SK-N-SH (cell line): ENCODE results near the gene ACSL6. TPM values are rescaled to one million over a fixed set of nuclear protein-coding genes. Genes with fewer than 3 reads are reported as not detected.

Experiments
- CTCF ChIA-PET: fragments of 300-600, 350-600 bp; formaldehyde crosslinking; extraction: SDS; loops from one replicate; lab custom pipeline; 2021; lab: Yijun Ruan, JAX
- POLR2A ChIA-PET: fragments of 350-600 bp; sonication (Branson Sonifier 250); formaldehyde crosslinking; extraction: SDS; loops from one replicate; lab custom pipeline; 2020; ENCODE audit warnings: antibody characterized with exemption, inconsistent platforms; lab: Yijun Ruan, JAX
- DNase-seq: peaks from one replicate; pipeline ENCODE4 v3.0.0; 2012
- H2AFZ ChIP-seq: fragments of 200-600 bp; sonication (generic); 2 replicates; pipeline ENCODE4 v1.8.1; 2016; ENCODE audit warnings: antibody characterized with exemption, mild to moderate bottlenecking, low read depth
- H3F3A ChIP-seq: fragments of 200-600 bp; sonication (generic); replicated peaks from 2 replicates; pipeline ENCODE3; 2016; ENCODE audit warnings: antibody characterized with exemption, mild to moderate bottlenecking; ENCODE audit not compliant: insufficient read depth
- H3K27ac ChIP-seq, 2 experiments: fragments of 200-500 bp in 1 of 2; fragments of 200-600 bp in 1 of 2; sonication (Bioruptor generic) in 1 of 2; sonication (generic), shearing (Covaris generic) in 1 of 2; 2 replicates each; pipeline versions ENCODE4 v1.5.1 to v1.6.1; 2014 to 2016; ENCODE audit warnings: low read depth in 2 of 2, inconsistent platforms in 1 of 2, low read length in 1 of 2, mild to moderate bottlenecking in 1 of 2, mixed read lengths in 1 of 2
- H3K27me3 ChIP-seq: fragments of 200-600 bp; sonication (generic), shearing (Covaris generic); 2 replicates; pipeline ENCODE4 v1.6.1; 2016; ENCODE audit warnings: mixed run types; ENCODE audit not compliant: insufficient read depth
- H3K36me3 ChIP-seq, 2 experiments: fragments of 200-500 bp in 1 of 2; fragments of 200-600 bp in 1 of 2; sonication (Bioruptor generic) in 1 of 2; sonication (generic) in 1 of 2; replicated peaks in 1 of 2; 2 replicates each; pipeline versions ENCODE3 to v1.5.1; 2014 to 2016; ENCODE audit warnings: low read length in 1 of 2, mild to moderate bottlenecking in 1 of 2; ENCODE audit not compliant: insufficient read depth in 2 of 2, control insufficient read depth in 1 of 2
- H3K4me1 ChIP-seq, 2 experiments: fragments of 200-500 bp in 1 of 2; fragments of 200-600 bp in 1 of 2; sonication (Bioruptor generic) in 1 of 2; sonication (generic), shearing (Covaris generic) in 1 of 2; 2 replicates each; pipeline versions ENCODE4 v1.5.1 to v1.6.1; 2014 to 2016; ENCODE audit warnings: low read depth in 1 of 2, low read length in 1 of 2, mixed run types in 1 of 2; ENCODE audit not compliant: insufficient read depth in 2 of 2, control insufficient read depth in 1 of 2
- H3K4me2 ChIP-seq: fragments of 200-600 bp; sonication (generic), shearing (Covaris generic); 2 replicates; pipeline ENCODE4 v1.6.1; 2017; ENCODE audit warnings: mixed run types
- H3K4me3 ChIP-seq, 2 experiments: fragments of 200-500 bp in 1 of 2; fragments of 200-600 bp in 1 of 2; sonication (Bioruptor generic) in 1 of 2; sonication (generic), shearing (Covaris generic) in 1 of 2; 2 replicates each; pipeline versions ENCODE4 v1.5.1 to v1.8.1; 2014 to 2016; ENCODE audit warnings: low read depth in 2 of 2, inconsistent platforms in 1 of 2, low read length in 1 of 2, mild to moderate bottlenecking in 1 of 2, mixed read lengths in 1 of 2, moderate library complexity in 1 of 2
- H3K79me2 ChIP-seq: fragments of 200-600 bp; sonication (generic); 2 replicates; pipeline ENCODE4 v1.8.1; 2017; ENCODE audit warnings: mild to moderate bottlenecking; ENCODE audit not compliant: insufficient read depth
- H3K9ac ChIP-seq: fragments of 200-600 bp; sonication (generic); 2 replicates; pipeline ENCODE4 v1.6.1; 2017; ENCODE audit warnings: mixed run types
- H3K9me2 ChIP-seq: fragments of 200-600 bp; sonication (generic); 2 replicates; pipeline ENCODE4 v1.6.1; 2017; ENCODE audit warnings: mixed run types
- H3K9me3 ChIP-seq: fragments of 200-600 bp; sonication (generic); 2 replicates; pipeline ENCODE4 v1.6.1; 2017; ENCODE audit warnings: mixed run types, mild to moderate bottlenecking, moderate library complexity
- H4K20me1 ChIP-seq: fragments of 200-600 bp; sonication (generic); 2 replicates; pipeline ENCODE4 v1.6.1; 2017; ENCODE audit warnings: mild to moderate bottlenecking, mixed run types; ENCODE audit not compliant: insufficient read depth
- EP300 ChIP-seq, 2 experiments: IDR thresholded peaks; 2 replicates each; pipeline versions ENCODE4 v1.4.0 to v1.6.1; 2012; ENCODE audit warnings: borderline replicate concordance in 1 of 2, low read depth in 1 of 2, low read length in 1 of 2
- EZH2phosphoT487 ChIP-seq: fragments of 200-600 bp; sonication (generic); IDR thresholded peaks from 2 replicates; pipeline ENCODE4 v1.6.1; 2017; ENCODE audit warnings: low read depth, mixed run types, mild to moderate bottlenecking, antibody characterized with exemption, moderate library complexity, borderline replicate concordance
- FOSL2 ChIP-seq: IDR thresholded peaks from 2 replicates; pipeline ENCODE4 v1.4.0; 2012; ENCODE audit warnings: low read depth, mild to moderate bottlenecking, moderate library complexity, borderline replicate concordance
- FOXM1 ChIP-seq: IDR thresholded peaks from 2 replicates; pipeline ENCODE4 v1.4.0; 2012; ENCODE audit warnings: low read depth, mild to moderate bottlenecking
- GABPA ChIP-seq: IDR thresholded peaks from 2 replicates; pipeline ENCODE4 v1.4.0; 2012; ENCODE audit warnings: low read depth, mild to moderate bottlenecking
- GATA2 ChIP-seq: sonication (generic); formaldehyde crosslinking; IDR thresholded peaks from 2 replicates; pipeline ENCODE4 v1.5.0; 2020; ENCODE audit warnings: mild to moderate bottlenecking, missing genetic modification reagents
- JUND ChIP-seq: IDR thresholded peaks from 2 replicates; pipeline ENCODE4 v1.4.0; 2012
- MEF2A ChIP-seq: IDR thresholded peaks from 2 replicates; pipeline ENCODE4 v1.4.0; 2012; ENCODE audit warnings: low read depth, borderline replicate concordance
- MXI1 ChIP-seq: IDR thresholded peaks from 2 replicates; pipeline ENCODE4 v1.6.1; 2012; ENCODE audit warnings: mild to moderate bottlenecking, low read depth, low read length, improper control_type of control experiment
- NFIC ChIP-seq: IDR thresholded peaks from 2 replicates; pipeline ENCODE4 v1.4.0; 2012; ENCODE audit warnings: borderline replicate concordance
- SIN3A ChIP-seq: IDR thresholded peaks from 2 replicates; pipeline ENCODE4 v1.6.1; 2012; ENCODE audit warnings: low read depth, mild to moderate bottlenecking, low read length, moderate library complexity, borderline replicate concordance
- SMC3 ChIP-seq: IDR thresholded peaks from 2 replicates; pipeline ENCODE4 v1.6.1; 2012; ENCODE audit warnings: low read depth, low read length, improper control_type of control experiment
- TAF1 ChIP-seq: IDR thresholded peaks from 2 replicates; pipeline ENCODE4 v1.6.1; 2012; ENCODE audit warnings: low read depth, mild to moderate bottlenecking, low read length, moderate library complexity, borderline replicate concordance
- YY1 ChIP-seq: IDR thresholded peaks from 2 replicates; pipeline ENCODE4 v1.4.0; 2012; ENCODE audit warnings: low read depth, mild to moderate bottlenecking
- WGBS: methylation state at CpG from one replicate; pipeline ENCODE4 v1.1.6; 2017; ENCODE audit warnings: low lambda C conversion rate; 5-methylcytosine and 5-hydroxymethylcytosine counted together
- polyA plus RNA-seq, 3 experiments: library from polyadenylated mRNA; depleted of rRNA; stranded (reverse); fragments of >200 nt; gene quantifications; 2 replicates each; pipeline ENCODE4 v1.2.3, GENCODE V29; 2012
- TF ChIP-seq, protein P1 (sequence below): fragments of 150-350 bp; IDR thresholded peaks from 2 replicates; pipeline ENCODE4 v1.6.1; 2017; ENCODE audit warnings: antibody characterized with exemption, low read length, low read depth, borderline replicate concordance
- TF ChIP-seq, protein P2 (sequence below): fragments of 200-600 bp; sonication (generic); IDR thresholded peaks from 2 replicates; pipeline ENCODE4 v1.6.1; 2017; ENCODE audit warnings: antibody characterized with exemption, mild to moderate bottlenecking, moderate library complexity
- TF ChIP-seq, protein P3 (sequence below): fragments of 150-350 bp; IDR thresholded peaks from 2 replicates; pipeline ENCODE4 v1.6.1; 2016; ENCODE audit warnings: mild to moderate bottlenecking, low read depth, low read length
- TF ChIP-seq, protein P4 (sequence below): IDR thresholded peaks from 2 replicates; pipeline ENCODE4 v1.4.0; 2012; ENCODE audit warnings: low read depth

ACSL6 gene
- polyA plus RNA-seq, 1 of the 3 experiments (the other 2 are of a cell fraction) = 0.46 TPM

DNA sequence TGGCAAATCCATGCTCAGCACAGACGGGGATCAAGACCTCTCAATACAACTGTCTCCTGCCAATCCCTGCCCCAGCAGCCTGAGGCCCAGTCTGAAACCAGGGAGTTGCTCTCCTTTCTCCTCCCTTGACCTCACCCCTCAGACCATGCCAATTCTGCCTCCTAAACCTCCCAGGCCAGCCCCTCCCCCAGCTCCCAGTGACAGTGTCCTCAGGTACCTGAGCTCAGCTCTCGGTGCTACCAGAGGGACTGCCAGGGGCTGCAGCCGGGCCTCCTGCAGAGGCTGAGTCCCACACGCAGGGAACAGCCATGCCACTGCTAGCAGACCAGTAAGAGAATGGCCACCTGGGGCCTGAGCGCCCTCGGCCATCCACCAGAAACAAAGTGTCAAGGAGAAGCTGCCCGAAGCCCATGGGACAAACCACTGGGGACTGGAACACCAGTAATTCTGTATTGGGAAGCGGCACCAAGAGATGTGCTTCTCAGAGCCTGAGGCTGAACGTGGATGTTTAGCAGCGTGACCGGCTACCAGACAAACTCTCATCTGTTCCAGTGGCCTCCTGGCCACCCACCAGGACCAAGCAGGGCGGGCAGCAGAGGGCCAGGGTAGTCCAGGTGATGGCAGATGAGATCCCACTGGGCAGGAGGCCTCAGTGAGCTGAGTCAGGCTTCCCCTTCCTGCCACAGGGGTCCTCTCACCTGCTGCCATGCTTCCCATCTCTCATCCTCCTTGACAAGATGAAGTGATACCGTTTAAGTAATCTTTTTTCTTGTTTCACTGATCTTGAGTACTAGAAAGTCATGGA lies 48.4 kb upstream of the ACSL6 start:
- Histone ChIP-seq H3K4me1 (no peaks in the 10 kb centered on the region), H3K27me3 (no peaks in the 10 kb centered on the region), H3K9me2 (no peaks in the 10 kb centered on the region), H3K4me2 (no peak overlapping the region), H3F3A (no peaks in the 10 kb centered on the region), H3K9me3 (no peaks in the 10 kb centered on the region), H2AFZ (no peak overlapping the region), H3K27ac (no peak overlapping the region), H3K79me2 (no peaks in the 10 kb centered on the region), H4K20me1 (no peaks in the 10 kb centered on the region), H3K4me3 (no peak overlapping the region), H3K36me3 (no peaks in the 10 kb centered on the region), H3K9ac (no peak overlapping the region)
- DNase-seq = peak; percentile 3
- 57% methylated on average over 2 of the region's 13 CpGs for WGBS
- ChIA-PET CTCF (interaction anchor here (1.9 kb wide), 1 partner anchor 25 kb away, joined by 4 read pairs; no protein-coding TSS in a partner anchor), POLR2A (no interaction called here)
- no peak for TF ChIP-seq SMC3
- TF ChIP-seq, protein P1, sequence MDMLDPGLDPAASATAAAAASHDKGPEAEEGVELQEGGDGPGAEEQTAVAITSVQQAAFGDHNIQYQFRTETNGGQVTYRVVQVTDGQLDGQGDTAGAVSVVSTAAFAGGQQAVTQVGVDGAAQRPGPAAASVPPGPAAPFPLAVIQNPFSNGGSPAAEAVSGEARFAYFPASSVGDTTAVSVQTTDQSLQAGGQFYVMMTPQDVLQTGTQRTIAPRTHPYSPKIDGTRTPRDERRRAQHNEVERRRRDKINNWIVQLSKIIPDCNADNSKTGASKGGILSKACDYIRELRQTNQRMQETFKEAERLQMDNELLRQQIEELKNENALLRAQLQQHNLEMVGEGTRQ = no peak
- no peak for TF ChIP-seq MEF2A
- TF ChIP-seq JUND = no peak
- TF ChIP-seq, protein P2, sequence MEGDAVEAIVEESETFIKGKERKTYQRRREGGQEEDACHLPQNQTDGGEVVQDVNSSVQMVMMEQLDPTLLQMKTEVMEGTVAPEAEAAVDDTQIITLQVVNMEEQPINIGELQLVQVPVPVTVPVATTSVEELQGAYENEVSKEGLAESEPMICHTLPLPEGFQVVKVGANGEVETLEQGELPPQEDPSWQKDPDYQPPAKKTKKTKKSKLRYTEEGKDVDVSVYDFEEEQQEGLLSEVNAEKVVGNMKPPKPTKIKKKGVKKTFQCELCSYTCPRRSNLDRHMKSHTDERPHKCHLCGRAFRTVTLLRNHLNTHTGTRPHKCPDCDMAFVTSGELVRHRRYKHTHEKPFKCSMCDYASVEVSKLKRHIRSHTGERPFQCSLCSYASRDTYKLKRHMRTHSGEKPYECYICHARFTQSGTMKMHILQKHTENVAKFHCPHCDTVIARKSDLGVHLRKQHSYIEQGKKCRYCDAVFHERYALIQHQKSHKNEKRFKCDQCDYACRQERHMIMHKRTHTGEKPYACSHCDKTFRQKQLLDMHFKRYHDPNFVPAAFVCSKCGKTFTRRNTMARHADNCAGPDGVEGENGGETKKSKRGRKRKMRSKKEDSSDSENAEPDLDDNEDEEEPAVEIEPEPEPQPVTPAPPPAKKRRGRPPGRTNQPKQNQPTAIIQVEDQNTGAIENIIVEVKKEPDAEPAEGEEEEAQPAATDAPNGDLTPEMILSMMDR = no peak
- TF ChIP-seq EP300 (IDR thresholded peaks at IDR 0.05; ENCODE audit: borderline replicate concordance in 1 of 2, low read depth in 1 of 2, low read length in 1 of 2) = no peak
- TF ChIP-seq GATA2 (CRISPR knock-in tag) = no peak
- no peak for TF ChIP-seq GABPA
- no peak for TF ChIP-seq FOSL2
- TF ChIP-seq TAF1 = no peak
- TF ChIP-seq, protein P3, sequence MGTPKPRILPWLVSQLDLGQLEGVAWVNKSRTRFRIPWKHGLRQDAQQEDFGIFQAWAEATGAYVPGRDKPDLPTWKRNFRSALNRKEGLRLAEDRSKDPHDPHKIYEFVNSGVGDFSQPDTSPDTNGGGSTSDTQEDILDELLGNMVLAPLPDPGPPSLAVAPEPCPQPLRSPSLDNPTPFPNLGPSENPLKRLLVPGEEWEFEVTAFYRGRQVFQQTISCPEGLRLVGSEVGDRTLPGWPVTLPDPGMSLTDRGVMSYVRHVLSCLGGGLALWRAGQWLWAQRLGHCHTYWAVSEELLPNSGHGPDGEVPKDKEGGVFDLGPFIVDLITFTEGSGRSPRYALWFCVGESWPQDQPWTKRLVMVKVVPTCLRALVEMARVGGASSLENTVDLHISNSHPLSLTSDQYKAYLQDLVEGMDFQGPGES = no peak
- no peak for TF ChIP-seq NFIC
- TF ChIP-seq, protein P4, sequence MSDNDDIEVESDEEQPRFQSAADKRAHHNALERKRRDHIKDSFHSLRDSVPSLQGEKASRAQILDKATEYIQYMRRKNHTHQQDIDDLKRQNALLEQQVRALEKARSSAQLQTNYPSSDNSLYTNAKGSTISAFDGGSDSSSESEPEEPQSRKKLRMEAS = no peak
- no peak for TF ChIP-seq FOXM1
- TF ChIP-seq SIN3A = no peak
- TF ChIP-seq YY1 = no peak
- TF ChIP-seq MXI1 = no peak
- TF ChIP-seq EZH2phosphoT487 = no peak
